NCI-H2107 treated with DMSO at 0.1 percent for 48 hours (cell line): ENCODE measurements around the gene AFG1L.
"Not testable (repeated sequence)": the region's sequence is repeated elsewhere in the genome, so short reads cannot be mapped to it uniquely, and the experiment has no call there.

Experiments used
- DNase-seq: peaks from one replicate; lab custom pipeline; 2025; ENCODE audit not compliant: unreplicated experiment; lab: John Stamatoyannopoulos, UW

AFG1L gene

GRCh38 chr6:108348655-108349349 lies 53.9 kb downstream of the AFG1L start:
- DNase-seq: no peak

- no peak for DNase-seq
Observed at GRCh38 chr6:108350528-108350927, 55.7 kb downstream of the AFG1L start.

- DNase-seq: no peak
Observed at GRCh38 chr6:108353853-108354252, 59.0 kb downstream of the AFG1L start.

GRCh38 chr6:108355120-108355519 lies 60.3 kb downstream of the AFG1L start:
- no peak for DNase-seq

GRCh38 chr6:108355890-108356289 lies 61.0 kb downstream of the AFG1L start:
- DNase-seq: no peak

GRCh38 chr6:108359901-108360882 lies 65.3 kb downstream of the AFG1L start:
- no peak for DNase-seq

GRCh38 chr6:108360919-108361311 lies 66.1 kb downstream of the AFG1L start:
- no peak for DNase-seq

- no peak for DNase-seq
Observed at GRCh38 chr6:108361312-108361932, 66.6 kb downstream of the AFG1L start.

- DNase-seq: no peak
Observed at GRCh38 chr6:108362455-108362854, 67.6 kb downstream of the AFG1L start.

GRCh38 chr6:108363113-108363512 lies 68.3 kb downstream of the AFG1L start:
- DNase-seq: no peak

- DNase-seq: no peak
Observed at GRCh38 chr6:108363889-108364313, 69.0 kb downstream of the AFG1L start.

- DNase-seq: no peak
Observed at GRCh38 chr6:108364470-108364869, 69.6 kb downstream of the AFG1L start.

GRCh38 chr6:108365478-108365877 lies 70.6 kb downstream of the AFG1L start:
- no peak for DNase-seq

GRCh38 chr6:108366236-108366635 lies 71.4 kb downstream of the AFG1L start:
- no peak for DNase-seq

GRCh38 chr6:108368431-108369030 lies 73.7 kb downstream of the AFG1L start:
- DNase-seq: no peak

GRCh38 chr6:108380876-108381275 lies 86.0 kb downstream of the AFG1L start:
- DNase-seq: no peak

GRCh38 chr6:108383981-108384380 lies 89.1 kb downstream of the AFG1L start:
- no peak for DNase-seq

GRCh38 chr6:108389190-108389589 lies 94.3 kb downstream of the AFG1L start:
- not testable (repeated sequence) for DNase-seq

- no peak for DNase-seq
Observed at GRCh38 chr6:108395297-108395696, 100.4 kb downstream of the AFG1L start.

- no peak for DNase-seq
Observed at GRCh38 chr6:108403236-108403635, 108.4 kb downstream of the AFG1L start.

GRCh38 chr6:108406943-108407342 lies 112.1 kb downstream of the AFG1L start:
- DNase-seq: no peak
